Measurements from ENCODE around the gene PRKCB. TPM values are rescaled to one million over a fixed set of nuclear protein-coding genes. Genes with fewer than 3 reads are reported as not detected.
"Not testable (repeated sequence)": the region's sequence is repeated elsewhere in the genome, so short reads cannot be mapped to it uniquely, and the experiment has no call there.

PRKCB gene
- total RNA-seq, 4 donors from 2014 or later: 7.0 to 88.3 (median 15.9) TPM

DNA sequence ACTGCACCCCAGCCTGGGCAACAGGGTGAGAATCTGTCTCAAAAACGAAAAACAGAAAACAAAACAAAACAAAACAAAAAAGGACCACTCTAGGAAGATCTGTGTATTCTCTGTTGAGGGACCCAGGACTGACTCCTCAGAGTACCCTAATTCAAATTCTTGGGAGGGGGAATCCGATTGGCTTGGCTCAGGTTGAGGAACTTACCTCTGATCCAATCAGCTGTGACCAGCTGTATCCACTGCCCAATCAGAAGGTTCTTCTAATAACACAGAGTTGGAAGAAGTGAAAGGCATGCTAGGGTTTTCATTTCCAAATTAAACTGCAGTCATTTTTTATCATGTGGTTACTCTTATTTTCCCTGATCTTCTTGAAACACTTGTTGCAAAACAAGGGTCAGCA, 314.5 kb downstream of the PRKCB start:
- H3K4me3 ChIP-seq: no peak overlapping the region
- H3K9me3 ChIP-seq: no peaks in the 10 kb centered on the region
- H3K27ac ChIP-seq: no peak overlapping the region
- no peaks in the 10 kb centered on the region for H3K36me3 ChIP-seq
- no peaks in the 10 kb centered on the region for H3K27me3 ChIP-seq
- no peak for TF ChIP-seq POLR2A (IDR thresholded peaks at IDR 0.05)
- TF ChIP-seq, protein P1, sequence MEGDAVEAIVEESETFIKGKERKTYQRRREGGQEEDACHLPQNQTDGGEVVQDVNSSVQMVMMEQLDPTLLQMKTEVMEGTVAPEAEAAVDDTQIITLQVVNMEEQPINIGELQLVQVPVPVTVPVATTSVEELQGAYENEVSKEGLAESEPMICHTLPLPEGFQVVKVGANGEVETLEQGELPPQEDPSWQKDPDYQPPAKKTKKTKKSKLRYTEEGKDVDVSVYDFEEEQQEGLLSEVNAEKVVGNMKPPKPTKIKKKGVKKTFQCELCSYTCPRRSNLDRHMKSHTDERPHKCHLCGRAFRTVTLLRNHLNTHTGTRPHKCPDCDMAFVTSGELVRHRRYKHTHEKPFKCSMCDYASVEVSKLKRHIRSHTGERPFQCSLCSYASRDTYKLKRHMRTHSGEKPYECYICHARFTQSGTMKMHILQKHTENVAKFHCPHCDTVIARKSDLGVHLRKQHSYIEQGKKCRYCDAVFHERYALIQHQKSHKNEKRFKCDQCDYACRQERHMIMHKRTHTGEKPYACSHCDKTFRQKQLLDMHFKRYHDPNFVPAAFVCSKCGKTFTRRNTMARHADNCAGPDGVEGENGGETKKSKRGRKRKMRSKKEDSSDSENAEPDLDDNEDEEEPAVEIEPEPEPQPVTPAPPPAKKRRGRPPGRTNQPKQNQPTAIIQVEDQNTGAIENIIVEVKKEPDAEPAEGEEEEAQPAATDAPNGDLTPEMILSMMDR (IDR thresholded peaks at IDR 0.05): no peak
- no peaks in the 10 kb centered on the region for H3K4me1 ChIP-seq
- DNase-seq: no peak

DNA sequence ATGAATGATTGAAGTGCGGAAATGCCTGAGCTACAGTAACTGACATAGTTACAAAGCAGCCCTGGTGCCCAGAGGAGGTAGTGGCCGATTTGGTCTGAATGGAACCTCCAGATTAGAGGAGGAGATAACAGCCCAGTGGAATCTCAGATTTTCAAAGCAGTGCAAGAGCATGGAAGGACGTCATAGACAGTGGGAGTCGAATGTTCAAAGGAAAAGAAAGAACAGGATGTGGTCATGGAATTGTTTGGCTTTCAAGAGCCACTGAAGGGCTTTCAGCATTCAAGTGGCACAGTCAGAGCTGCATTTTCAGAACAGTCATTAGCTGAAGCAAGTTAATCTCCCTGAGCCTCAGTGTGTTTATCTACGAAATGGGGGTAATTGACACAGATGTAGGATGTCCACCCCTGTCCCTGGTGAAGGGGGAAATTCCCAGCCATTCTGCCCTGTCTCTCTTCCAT, 315.7 kb downstream of the PRKCB start:
- Histone ChIP-seq H3K36me3 (no peaks in the 10 kb centered on the region), H3K27me3 (no peaks in the 10 kb centered on the region), H3K4me1 (no peaks in the 10 kb centered on the region), H3K9me3 (no peaks in the 10 kb centered on the region), H3K4me3 (no peak overlapping the region), H3K27ac (no peak overlapping the region)
- DNase-seq: no peak
- no peak for TF ChIP-seq POLR2A (IDR thresholded peaks at IDR 0.05)
- TF ChIP-seq, protein P1 (IDR thresholded peaks at IDR 0.05): no peak

DNA sequence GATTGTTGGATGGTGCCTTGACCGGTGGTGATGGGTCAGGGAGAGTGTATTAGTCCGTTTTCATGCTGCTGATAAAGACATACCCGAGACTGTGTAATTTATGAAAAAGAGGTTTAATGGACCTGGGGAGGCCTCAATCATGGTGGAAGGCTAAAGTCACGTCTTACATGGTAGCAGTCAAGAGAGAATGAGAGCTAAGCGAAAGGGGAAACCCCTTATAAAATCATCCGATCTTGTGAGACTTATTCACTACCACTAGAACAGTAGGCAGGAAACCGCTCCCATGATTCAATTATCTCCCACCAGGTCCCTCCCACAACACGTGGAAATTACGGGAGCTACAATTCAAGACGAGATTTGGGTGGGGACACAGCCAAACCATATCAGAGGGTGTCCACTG, 316.3 kb downstream of the PRKCB start:
- H3K36me3 ChIP-seq, H3K4me1 ChIP-seq, H3K9me3 ChIP-seq, H3K27me3 ChIP-seq, H3K27ac ChIP-seq, H3K4me3 ChIP-seq, DNase-seq: not testable (repeated sequence)

DNA sequence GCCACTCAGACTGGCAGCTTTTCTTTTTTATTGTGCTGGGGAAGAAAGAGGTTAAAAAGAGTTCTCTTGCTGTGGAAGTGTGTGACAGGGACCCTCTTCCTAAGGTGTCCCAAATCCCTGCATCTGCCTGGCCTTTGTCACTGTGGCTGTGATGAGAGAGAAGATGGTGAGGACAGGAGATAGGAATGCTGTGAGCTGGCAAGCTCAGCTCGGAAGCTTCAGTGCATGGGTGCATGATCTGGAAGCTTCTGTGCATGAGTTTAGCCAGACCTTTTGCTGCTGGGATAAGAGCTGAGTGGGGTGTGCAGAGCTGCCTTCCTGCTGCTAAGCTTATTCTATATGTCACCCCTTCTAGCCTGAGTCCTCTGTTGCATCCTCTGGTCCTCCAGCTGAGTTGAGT, 317.0 kb downstream of the PRKCB start:
- no peak for TF ChIP-seq POLR2A (IDR thresholded peaks at IDR 0.05)
- TF ChIP-seq, protein P1 (IDR thresholded peaks at IDR 0.05): no peak
- Histone ChIP-seq H3K4me3 (no peak overlapping the region), H3K27ac (no peak overlapping the region), H3K27me3 (no peaks in the 10 kb centered on the region), H3K36me3 (no peaks in the 10 kb centered on the region), H3K4me1 (no peaks in the 10 kb centered on the region), H3K9me3 (no peaks in the 10 kb centered on the region)
- DNase-seq: no peak

DNA sequence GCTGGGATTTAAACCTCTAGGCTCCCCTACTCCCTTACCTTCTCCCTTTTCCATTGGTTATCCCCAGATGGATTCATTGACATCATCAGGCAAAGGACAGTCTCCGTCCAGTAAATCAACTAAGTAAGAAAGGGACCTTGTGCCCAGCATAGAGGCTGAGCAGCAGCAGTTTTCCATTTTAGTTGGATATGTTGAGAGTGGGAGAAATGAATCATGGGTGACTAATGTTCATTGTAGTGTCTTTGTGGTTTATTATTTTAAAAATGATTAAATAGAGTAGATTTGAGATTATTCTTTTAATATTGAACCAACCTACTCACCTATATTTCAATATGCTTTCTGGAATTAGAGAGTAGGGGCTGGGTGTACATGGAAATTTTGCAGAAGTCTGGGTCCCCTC, 321.0 kb downstream of the PRKCB start:
- Histone ChIP-seq H3K27me3 (no peaks in the 10 kb centered on the region), H3K4me1 (no peaks in the 10 kb centered on the region), H3K9me3 (no peaks in the 10 kb centered on the region), H3K4me3 (no peak overlapping the region), H3K27ac (no peak overlapping the region), H3K36me3 (no peaks in the 10 kb centered on the region)
- TF ChIP-seq POLR2A (IDR thresholded peaks at IDR 0.05): no peak
- TF ChIP-seq, protein P1 (IDR thresholded peaks at IDR 0.05): no peak
- no peak for DNase-seq

DNA sequence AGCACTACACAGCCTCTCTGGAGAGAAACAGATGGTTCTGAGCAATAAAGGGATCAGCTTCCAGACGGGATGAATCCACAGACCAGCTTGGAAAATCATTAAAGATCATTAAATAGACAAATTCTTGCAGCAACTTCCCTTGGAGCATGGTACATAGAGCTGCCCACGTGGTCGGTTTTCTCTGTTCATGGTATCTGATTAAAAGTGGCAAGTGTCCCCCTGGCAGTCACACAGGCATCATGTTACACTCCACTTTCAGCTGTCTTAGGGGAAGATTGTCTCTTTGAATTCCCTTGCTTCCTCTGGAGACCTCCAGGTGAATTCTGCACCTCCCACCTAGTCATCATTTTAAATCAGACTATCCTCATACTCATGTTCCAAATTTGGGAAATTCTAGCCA, 328.2 kb downstream of the PRKCB start:
- H3K4me1 ChIP-seq: no peaks in the 10 kb centered on the region
- no peak for DNase-seq
- no peaks in the 10 kb centered on the region for H3K36me3 ChIP-seq
- H3K4me3 ChIP-seq: no peak overlapping the region
- H3K9me3 ChIP-seq: no peaks in the 10 kb centered on the region
- TF ChIP-seq POLR2A (IDR thresholded peaks at IDR 0.05): no peak
- TF ChIP-seq, protein P1 (IDR thresholded peaks at IDR 0.05): no peak
- no peak overlapping the region for H3K27ac ChIP-seq
- no peaks in the 10 kb centered on the region for H3K27me3 ChIP-seq
